ENCODE measurements around the gene TMPRSS4.

TMPRSS4 gene

DNA sequence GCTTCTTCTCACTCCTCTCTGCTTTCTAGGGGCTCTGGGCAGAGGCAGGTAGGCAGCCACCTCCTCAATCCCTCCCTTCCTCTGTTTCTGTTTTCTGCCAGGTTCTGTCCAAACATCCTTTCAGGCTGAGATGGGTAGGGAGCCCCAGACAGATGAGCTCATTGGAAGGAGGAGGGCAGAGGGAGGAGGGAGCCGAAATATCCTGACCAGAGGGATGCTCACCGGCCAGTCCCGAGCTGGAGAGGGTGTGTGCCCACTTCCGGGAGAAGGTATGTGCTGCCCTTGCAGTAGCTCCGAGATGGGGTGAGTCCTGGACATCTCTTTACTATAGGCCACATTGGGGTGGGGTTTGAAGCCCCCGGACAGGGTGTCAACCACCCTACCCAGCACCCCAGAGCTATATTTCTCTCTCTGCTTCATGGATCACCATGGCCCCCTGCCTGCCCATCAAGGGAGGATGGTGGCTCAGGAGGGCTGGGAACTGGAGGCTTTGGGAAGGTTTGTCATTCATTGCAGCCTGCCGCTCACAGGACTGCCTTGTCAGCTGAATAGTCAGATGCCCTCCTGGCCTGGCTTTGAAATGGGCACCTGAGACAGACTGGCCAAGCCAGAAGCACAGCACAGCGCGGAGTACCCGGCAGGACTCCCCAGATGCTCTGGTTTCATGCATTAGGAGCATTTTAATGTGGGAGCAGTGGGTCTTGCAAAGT lies 80.5 kb downstream of the TMPRSS4 start:
- DNase-seq, result no peak

GRCh38 chr11:118161786-118162185 lies 84.9 kb downstream of the TMPRSS4 start:
- no peak for DNase-seq

GRCh38 chr11:118162846-118163245 lies 86.0 kb downstream of the TMPRSS4 start:
- DNase-seq, result no peak

GRCh38 chr11:118163494-118163893 lies 86.6 kb downstream of the TMPRSS4 start:
- DNase-seq, result no peak

DNA sequence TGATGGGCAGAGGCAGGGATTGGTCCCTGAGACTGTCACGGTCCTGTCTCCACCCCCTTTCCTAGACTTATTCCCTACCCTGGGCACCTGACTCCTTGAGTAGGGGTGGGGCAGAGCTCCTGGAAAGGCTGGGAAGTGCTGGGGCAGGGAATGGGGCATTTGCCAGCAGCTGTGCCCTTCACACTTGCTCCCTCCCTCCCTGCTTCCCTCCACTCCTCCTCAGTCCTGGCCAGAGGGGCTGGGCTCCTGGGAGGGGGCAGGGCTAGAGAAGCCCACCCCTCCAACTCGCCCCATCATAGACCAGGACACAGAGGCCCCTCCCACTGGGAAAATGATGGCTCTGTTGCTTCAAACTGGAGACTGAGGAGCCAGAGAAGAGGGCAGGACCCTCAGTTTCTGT lies 88.0 kb downstream of the TMPRSS4 start:
- DNase-seq, result no peak

- no peak for DNase-seq
Observed at GRCh38 chr11:118166641-118167040, 89.8 kb downstream of the TMPRSS4 start.

DNA sequence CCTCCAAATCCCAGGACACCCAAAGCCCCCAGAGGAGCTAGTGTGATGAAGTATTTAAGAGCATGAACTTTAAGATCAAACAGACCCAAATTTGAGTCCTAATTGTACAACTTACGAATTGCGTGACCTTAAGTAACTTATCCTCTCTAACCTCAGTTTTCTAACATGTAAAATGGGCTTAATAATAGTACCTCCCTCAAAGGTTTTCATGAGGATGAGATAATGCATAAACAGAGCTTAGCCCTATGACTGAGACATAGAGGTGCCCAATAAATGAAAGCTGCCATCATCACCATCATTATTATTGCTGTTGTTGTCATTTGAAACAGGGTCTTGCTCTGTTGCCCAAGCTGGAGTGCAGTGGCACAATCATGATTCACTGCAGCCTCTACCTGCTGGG lies 90.4 kb downstream of the TMPRSS4 start:
- no peak for DNase-seq

DNA sequence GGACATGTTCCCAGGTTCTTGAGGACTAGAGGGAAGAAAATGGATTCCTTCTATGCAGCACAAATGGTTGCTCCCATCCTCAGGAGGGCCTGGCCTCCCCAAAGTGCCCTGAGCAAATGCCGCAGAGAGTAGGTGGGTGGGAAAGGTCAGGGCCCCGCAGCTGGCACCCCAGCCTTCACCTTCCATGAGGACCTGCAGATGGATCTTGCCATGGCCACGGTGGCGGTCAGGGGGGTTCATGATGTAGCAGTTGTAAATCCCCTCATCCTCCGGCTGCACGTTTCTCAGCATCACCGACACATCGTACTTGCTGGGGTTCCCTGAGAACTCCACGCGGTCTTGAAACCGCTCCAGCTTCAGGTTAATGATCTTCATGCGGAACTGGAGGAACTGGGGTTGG lies 91.0 kb downstream of the TMPRSS4 start:
- no peak for DNase-seq

GRCh38 chr11:118168316-118168715 lies 91.4 kb downstream of the TMPRSS4 start:
- DNase-seq, result no peak

- no peak for DNase-seq
Observed at GRCh38 chr11:118168751-118169150, 91.9 kb downstream of the TMPRSS4 start.

- DNase-seq, result no peak
Observed at GRCh38 chr11:118169300-118170140, 92.6 kb downstream of the TMPRSS4 start.

- DNase-seq, result no peak
Observed at GRCh38 chr11:118170231-118170630, 93.4 kb downstream of the TMPRSS4 start.

DNA sequence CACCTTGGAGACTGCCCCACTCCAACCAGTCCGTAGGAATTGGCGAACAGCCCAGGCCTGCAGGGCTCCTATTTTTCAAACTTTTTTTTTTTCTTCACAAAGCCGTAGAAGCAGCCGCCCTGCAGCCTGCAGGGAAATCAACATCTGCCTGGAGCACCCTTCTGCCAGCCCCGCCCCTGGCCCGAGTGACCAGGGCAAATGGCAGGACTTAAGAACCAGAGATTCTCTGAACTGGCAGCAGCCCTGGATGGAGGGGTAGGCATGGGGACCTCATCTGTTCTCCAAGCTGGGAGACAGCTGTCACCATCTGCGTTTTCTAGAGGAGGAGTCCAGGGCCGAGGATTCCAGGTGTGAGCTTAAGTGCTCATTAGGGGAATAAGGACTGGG lies 94.0 kb downstream of the TMPRSS4 start:
- DNase-seq, result no peak
